NOMO-1 (cell line): ENCODE data around the gene GDPGP1.

Experiments
- DNase-seq, 2 experiments: peaks; one replicate each; lab custom pipeline; 2025; ENCODE audit not compliant: unreplicated experiment in 2 of 2; lab: John Stamatoyannopoulos, UW

Gene GDPGP1

DNA sequence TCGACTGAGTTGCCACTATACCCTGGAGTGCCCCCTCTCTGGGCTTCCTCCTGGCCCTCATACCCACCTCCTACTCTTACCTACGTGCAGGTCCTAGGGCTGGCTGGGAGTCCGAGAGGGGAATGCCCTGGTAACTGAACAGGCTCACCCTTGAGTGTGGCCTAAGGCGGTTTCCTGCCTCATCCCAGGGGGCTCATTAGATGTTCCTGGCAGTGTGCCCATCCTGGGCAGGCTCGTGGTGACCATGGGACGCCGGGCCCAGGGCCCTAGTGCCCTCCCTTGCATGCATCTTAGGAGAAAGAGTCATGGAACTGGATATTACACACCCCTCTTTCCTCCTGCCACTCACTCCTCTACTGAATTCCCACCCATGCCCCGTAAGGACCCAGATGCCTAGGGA, 30.1 kb upstream of the GDPGP1 start:
- no peak for DNase-seq

DNA sequence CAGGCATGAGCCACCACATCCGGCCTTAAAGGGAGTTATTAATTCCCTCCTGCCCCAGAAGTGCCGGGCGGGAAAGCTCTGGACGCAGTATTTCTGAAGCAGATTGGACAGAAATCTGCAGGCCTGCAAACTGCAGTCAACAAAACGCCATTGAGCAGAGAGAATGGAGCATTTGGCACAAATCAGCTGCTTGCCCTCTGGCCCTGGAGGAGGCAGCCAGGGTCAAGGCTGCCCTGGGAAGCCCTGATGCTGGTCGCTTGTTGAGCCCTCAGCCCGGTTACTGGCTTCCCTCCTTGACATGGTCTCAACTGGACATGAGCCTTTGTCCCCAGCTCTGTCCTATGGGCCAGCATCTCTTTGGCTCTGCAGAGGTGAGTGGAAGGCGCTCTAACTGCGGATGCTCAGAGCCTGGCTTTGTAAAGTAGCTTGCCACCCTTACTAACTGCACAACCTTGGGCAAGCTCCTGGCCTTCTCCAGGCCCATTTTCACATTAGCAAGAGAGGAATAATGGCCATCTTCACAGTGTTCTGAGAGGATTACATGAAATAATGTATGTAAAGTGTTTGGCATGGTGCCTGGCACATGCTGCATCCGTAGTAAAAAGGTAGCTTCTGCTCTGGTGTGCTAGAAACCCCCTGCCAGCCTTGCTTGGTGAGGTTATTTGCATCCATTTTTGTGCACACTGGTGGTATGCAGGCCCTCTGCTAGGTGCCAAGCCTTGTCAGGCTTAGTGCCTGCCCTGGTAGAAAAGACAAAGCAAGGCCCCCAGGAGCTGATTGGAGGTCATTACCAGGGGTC, 28.8 kb upstream of the GDPGP1 start:
- no peak for DNase-seq

DNA sequence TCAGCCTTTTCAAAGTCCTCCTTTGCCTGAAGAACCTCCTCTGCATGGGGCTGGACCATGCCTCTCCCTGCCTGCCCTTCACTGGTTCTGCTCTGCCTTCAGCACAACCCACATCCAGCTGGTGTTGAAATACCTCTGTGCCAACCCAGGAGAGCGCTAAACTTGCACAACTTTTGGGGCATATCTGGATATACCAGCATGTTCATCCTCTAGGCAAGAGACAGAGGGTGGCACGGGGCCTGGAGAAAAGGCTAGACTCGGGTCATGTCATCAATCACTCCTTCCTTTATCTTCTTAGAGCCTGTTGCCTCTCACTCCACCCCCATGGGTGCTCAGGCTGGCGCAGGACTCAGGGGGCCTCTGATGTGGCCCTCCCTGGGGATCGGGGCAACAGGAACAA, 28.1 kb upstream of the GDPGP1 start:
- DNase-seq = peak in 1 of 2 experiments; percentile 13

DNA sequence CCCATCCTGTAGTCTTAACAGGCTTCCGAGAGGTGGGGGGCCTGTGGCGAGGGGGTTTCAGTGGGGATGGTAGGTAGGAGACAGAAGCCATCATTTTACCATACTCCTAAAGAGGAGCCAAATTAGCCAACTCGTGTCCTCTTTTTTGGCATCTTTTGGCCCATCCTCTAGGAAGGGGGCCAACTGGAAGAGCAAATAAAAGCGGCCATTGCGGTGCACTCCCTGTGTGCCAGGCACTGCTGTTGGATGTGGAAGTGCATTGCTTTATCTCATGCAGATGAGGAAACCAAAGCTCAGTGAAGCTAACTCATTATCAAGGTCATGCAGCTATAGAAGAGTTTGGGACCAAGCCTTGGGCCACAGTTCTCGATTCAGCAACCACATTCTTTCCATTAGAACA, 26.8 kb upstream of the GDPGP1 start:
- no peak for DNase-seq

DNA sequence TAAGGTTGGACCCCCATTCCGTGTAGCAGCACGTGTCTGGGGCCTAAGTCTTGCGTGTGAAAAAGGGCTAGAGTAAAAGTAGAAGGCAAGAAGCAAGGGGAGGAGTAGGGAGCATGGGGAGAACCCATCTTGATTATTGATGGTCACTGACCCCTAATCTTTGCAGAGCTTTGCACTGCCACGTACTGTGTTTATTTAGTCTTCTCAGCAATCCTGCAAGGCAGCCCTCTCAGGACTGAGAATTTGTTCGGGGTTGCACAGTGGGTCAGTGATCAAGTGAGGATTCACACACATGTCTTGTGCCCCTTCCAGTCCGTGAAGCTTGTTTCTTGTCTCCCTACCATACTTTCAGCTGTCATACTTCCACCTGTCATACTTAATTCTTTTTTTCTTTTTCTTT, 25.7 kb upstream of the GDPGP1 start:
- DNase-seq = no peak

DNA sequence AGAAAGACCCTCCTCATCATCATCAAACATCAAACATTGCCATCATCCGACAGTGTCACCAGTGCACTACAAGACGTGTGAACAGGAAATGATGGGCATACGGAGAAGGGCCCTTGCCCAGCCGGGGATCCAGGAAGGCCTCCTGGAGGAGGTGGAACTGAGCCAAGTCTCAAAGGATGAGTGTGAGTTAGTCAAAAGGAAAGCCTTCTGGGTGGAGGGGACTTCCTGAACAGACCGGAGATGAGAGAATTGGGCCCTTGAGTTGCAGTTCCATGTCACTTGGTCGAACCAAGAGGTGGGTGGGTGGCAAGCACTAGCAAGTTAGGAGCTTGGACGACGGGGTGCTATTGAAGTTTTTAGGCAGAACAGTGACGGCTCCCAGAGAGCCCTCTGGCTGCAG, 24.4 kb upstream of the GDPGP1 start:
- DNase-seq = no peak

DNA sequence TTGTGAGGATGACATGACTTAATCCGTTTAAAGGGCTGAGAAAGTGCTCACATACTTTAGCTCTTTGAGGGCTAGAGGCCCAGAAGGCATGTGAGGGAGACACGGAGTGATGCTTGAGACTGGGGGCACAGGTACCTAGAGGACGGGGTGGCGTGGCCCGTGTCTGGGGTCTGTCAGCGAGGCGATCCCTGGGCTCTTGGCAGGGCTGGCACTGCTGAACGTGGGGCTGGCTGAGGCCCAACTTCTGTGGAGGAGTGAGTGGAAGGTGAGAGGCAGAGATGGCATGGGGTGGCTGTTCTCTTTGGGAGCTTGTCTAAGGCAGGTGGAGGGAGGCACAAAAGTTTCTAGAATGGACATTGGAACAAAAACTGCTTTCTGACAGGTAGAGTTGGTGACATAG, 23.4 kb upstream of the GDPGP1 start:
- DNase-seq = no peak

DNA sequence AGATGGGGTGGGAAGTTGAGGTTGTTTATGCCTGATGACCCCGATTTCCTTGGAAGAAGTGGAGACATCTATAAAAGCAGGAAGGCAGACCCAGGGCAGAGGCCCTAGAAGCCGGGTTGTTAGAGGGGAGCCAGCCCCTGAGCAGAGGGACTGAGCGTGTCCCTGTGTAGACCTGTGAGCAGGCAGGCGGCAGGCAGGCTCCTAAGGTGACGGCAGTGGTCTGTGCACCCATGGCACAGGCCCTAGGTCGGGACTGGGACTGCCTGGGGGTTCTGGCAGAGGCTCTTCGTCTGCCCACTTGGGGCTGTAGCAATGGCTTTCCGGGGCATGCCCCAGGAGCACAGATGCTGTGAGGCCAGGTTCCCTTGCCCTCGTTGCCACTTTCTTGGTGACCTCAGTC, 23.0 kb upstream of the GDPGP1 start:
- DNase-seq = no peak

DNA sequence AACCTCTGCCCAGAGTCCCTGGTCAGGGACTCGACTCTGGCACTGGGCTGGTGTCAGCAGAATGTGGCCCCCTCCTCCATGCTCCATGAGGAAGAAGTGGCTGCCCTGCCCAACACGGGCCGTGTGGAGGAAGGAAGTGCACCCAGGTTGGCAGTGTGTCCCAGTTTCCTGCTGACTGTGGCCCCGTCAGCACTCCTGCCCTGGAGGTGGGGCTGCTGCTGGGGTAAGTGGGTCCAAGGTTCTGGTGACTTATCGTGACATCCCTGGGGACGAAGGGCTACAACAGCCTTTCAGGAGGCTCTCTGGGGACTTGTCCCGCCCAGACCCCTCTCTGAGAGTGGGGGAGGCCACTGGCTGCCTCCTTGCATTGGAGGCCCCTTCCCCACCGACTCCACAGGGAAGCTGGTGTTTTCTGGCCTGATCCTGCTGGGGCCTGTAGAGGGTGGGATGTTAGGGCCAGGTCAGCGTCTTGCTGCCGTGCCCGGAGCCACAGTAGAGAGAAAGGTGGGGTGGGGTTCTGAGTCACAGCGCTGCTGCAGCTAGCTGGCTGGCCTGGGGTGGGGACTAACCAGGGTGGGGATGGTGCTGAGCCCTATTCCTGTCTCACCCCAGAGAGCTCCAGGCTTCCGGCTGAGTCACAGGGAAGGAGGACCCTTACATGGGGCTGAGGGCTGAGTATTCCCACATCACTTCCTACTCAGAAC, 22.4 kb upstream of the GDPGP1 start:
- DNase-seq = no peak

DNA sequence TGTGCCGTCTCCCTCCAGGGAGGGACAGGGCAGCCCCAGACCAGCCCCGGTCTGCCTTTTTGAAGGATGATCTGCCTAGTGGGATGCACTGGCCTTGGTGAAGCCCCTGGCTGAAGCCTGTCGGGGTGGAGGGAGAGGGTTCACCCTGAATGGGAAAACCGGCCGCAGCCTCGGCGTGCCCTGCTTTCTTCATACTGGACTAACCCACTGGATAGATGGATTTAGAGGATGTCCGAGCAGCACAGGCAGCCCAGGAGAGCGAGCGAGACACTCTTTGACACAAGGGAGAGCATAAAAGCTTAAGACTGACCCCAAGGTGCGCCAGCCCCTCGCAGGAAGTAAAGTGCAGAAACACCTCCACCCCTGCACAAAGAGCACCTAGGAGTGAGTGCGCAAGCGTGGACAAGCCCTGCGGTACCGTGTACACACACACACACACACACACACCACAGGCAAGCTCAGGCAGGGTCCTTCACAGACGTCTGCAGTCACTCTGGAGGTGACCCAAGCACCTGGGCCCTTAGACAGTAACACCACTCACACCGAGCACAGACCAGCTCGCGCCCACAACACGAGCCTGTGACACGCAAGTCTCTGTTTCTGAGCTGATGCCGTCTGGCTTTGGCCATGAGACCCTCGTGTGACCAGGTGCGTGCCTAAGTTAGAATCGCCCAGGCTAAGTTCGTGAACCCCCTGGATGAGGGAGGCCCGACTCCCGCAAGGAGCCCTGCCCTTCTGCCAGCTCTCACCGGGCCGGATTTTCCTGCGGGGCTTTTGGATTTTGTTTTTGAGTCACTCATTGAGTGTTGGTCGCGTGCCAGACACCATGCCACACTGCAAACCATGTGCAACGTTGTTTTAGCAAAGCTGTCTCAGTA, 21.5 kb upstream of the GDPGP1 start:
- no peak for DNase-seq

DNA sequence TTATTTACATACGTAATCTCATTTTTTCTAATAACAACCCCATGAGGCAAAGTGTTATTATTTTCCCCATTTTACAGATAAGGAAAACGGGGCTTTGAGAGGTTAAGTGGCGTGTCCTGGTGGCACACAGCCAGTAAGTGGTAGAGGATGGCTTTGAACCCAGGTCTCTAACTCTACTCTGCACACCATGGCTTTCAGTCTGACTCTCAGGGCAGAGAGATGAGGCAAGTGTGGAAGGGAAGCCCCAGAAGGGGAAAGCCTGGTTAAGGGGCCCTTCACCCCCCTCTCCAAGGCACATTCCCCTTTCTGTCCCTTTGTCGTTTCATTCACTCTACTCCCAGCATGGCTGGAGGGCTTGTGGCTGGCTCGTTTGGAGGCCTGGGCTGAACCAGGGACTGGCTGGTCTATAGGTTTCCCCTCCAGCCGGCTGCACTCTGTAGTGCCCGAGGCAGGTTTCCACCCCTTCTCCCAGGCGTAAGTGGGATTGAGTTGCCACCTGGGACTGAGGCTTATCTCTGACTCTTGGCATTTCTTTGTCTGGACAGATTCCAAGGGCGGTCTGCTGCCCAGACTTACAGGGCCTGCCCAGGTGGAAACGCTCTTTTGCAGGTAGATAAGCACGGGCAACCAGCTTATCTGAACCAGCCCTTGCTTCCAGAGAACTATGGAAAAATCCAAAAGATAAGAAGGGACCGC, 20.7 kb upstream of the GDPGP1 start:
- DNase-seq = no peak

DNA sequence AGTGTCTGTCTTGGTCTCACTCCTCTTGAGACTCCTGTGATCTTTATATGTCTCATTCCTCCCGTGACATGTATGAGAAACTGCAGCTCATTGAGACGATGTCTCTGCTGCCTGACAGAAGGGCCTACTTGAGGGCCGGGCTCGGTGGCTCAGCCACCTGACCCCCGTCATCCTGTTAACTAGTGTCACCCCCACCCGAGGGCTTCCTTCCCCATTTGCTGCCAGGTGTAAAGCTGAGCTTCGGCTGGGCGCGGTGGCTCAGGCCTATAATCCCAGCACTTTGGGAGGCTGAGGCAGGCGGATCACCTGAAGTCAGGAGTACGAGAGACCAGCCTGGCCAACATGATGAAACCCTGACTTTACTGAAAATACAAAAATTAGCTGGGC, 20.2 kb upstream of the GDPGP1 start:
- no peak for DNase-seq

DNA sequence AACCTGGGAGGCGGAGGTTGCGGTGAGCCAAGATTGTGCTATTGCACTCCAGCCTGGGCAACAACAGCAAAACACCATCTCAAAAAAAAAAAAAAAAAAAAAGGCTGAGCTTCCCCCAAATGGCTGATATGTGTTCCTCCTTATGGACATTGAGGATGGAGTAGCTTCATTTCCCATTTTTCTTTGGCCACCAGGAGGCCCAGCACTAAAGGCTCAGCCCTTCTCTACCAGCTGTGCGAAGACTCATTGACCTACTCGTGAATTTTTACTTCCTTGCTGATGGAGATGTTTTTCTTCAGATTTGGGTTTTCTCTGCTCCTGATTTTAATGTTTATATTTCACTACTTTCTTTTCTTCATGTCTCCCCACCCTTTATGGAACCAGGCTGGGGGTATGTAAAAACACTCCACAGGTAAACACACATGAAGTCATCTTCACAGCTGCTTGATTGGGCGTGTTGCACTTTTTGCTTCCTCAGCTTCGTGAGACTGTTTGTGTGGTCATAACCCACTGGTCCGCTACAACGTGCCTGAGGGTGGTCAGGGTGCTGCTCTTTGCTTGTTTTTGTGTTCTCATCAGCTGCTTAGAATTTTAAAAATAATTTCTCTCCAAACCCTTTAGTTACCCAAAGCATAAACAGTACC, 19.3 kb upstream of the GDPGP1 start:
- no peak for DNase-seq

DNA sequence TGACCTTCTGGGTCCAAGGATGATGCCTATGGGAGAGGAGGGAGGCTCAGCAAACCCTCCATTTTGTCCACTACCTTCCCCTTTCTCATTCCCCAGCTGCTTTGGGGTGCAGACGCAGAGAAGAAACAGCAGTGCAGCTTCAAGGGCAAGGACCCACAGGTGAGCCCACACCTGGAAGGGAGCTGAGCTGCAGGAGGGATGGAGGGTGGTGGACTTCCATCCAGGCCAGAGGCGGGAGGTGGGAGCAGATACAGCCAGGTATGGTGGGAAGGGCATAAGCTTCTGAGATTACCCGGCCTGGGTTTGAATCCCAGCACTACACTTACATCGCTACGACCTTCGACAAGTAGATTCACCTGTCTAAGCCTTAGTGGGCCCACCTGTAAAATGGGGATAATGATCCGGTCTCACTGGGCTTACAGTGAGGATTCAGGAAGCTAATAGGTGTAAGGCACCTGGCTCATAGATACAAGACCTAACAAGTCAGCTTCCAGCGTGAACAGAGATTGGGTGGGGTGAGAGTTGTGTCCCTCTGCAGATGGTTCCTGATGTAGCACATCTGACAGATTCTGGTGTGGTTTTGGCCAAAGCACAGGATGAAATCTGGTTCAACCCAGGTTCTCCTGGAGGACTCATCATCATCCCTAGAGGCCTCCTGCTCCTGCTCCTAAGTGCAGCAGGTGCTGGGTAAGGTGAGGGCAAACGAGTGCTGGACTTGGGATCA, 16.2 kb upstream of the GDPGP1 start:
- no peak for DNase-seq

DNA sequence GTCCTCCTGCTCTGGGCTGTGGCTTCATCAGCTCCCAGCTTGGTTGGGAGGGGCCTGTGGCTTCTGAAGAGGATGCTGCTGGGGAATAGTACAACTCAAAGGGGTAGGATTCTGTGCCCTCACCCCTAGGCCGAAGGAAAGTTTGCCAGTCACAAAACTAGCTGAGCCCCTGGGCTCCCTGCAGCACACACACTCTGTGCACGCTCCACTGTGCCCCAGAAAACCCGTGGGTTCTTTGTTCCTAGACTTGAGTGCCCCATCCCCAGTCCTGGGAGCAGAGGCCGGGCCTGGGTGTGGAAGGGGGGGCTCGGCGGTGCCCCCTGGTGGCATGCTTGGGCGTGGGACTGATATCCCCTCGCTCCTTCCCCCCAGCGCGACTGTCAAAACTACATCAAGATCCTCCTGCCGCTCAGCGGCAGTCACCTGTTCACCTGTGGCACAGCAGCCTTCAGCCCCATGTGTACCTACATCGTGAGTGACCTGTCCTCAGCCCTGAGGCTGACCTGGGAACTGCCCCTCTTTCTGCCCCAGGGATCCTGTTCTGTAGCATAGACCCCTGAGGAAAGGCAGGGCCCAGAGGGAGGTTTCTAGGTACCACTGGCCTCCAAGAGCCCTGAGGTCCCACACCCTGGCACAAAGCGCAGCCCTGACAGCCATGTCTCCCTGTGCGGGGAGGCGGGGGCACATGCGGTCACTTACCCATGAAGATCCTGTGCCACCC, 14.4 kb upstream of the GDPGP1 start:
- peak; percentile 9 for DNase-seq

DNA sequence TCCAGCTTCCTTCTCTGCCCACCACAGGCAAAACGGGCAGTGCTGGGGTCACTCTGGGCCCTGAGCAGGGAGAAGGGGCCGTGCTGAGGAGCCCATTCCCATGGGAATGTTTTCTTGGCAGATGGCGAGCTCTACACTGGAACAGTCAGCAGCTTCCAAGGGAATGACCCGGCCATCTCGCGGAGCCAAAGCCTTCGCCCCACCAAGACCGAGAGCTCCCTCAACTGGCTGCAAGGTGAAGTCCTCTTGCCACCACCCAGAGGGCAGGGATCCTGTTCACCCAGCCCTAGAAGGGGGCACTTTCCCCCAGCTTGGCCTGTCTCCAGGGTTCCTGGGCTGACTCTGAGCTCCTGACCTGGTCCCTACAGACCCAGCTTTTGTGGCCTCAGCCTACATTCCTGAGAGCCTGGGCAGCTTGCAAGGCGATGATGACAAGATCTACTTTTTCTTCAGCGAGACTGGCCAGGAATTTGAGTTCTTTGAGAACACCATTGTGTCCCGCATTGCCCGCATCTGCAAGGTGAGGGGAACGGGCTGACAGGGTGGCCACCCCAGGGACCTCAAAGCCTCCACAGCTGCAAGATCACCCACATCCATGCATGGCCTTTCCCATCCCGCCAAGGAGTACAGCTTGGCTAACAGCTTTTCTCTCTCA, 12.6 kb upstream of the GDPGP1 start:
- DNase-seq = peak; percentile 10 to 49

DNA sequence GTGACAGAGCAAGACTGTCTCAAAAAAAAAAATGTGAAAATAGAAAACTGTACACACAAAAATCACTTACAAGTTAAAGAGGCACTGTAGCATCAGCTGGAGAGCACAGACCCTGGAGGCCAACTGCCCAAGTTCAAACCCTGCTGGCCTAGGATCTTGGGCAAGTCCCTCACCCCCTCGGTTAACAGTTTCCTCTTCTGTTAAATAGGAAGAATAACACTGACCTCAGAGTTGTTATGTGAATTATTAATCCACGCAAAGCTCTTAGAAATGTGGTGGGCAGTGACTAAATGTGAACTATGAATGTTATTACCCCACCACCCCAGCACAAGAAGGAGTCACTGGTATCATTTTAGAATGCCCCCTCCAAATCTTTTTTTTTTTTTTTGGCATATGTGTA, 11.5 kb upstream of the GDPGP1 start:
- no peak for DNase-seq

DNA sequence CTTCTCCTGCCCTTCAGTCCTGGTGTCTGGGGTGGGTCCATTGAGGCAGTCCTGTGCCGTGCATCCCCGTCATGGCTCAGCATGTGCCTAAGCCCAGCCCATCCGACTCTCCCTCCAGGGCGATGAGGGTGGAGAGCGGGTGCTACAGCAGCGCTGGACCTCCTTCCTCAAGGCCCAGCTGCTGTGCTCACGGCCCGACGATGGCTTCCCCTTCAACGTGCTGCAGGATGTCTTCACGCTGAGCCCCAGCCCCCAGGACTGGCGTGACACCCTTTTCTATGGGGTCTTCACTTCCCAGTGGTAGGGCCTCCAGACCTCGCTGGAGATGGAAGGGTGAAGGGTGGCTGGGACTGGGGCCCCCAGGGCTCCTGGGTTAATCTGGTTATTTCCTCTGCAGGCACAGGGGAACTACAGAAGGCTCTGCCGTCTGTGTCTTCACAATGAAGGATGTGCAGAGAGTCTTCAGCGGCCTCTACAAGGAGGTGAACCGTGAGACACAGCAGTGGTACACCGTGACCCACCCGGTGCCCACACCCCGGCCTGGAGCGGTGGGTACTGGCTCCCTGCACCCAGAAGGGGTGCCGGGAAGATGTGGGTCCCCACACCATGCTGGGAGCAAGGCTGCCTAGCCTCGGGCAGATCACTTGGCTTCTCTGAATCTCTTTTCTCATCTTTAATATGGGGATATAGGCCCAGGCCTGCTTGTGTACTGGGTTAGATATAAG, 10.4 kb upstream of the GDPGP1 start:
- no peak for DNase-seq
